ENCODE measurements around the gene KRTAP12-2. TPM values are rescaled to one million over a fixed set of nuclear protein-coding genes. Genes with fewer than 3 reads are reported as not detected.
"Not testable (repeated sequence)": the region's sequence is repeated elsewhere in the genome, so short reads cannot be mapped to it uniquely, and the experiment has no call there.

Gene KRTAP12-2
- total RNA-seq, 1 donor from 2014 or later, result not detected

- Mint-ChIP-seq H3K27ac (no peak overlapping the region), H3K36me3 (ENCODE audit: low read depth) (no peaks in the 10 kb centered on the region), H3K27me3 (peaks cover 56% of the 10 kb centered on the region), H3K9me3 (peaks cover 5% of the 10 kb centered on the region), H3K4me3 (no peak overlapping the region), H3K4me1 (no peaks in the 10 kb centered on the region)
- CTCF ChIA-PET, result no interaction called here
- intact Hi-C loops (cut with micrococcal nuclease), result no loop called here
- POLR2A ChIA-PET, result no interaction called here
- TF ChIP-seq CTCF (IDR thresholded peaks at IDR 0.05), result no peak
- ATAC-seq (ENCODE audit: low read depth) (no peak), DNase-seq (no peak)
These were observed 31.3 kb upstream of the KRTAP12-2 start for GRCh38 chr21:44697811-44698734.

- CTCF ChIA-PET; H3K27ac Mint-ChIP-seq; H3K36me3 Mint-ChIP-seq (ENCODE audit: low read depth); intact Hi-C loops (cut with micrococcal nuclease); DNase-seq; H3K4me1 Mint-ChIP-seq; ATAC-seq (ENCODE audit: low read depth); POLR2A ChIA-PET; H3K4me3 Mint-ChIP-seq: not testable (repeated sequence)
- peaks cover 12% of the 10 kb centered on the region for H3K9me3 Mint-ChIP-seq
- H3K27me3 Mint-ChIP-seq, result peaks cover 50% of the 10 kb centered on the region
These were observed 30.6 kb upstream of the KRTAP12-2 start, which contains the start of gene KRTAP10-12 for GRCh38 chr21:44697172-44697810. Gene KRTAP10-12, plus strand, starts transcription at chr21:44697172. Its CDS starts 30 bp downstream, at chr21:44697202.

GRCh38 chr21:44696572-44696971 lies 29.8 kb upstream of the KRTAP12-2 start:
- ChIA-PET POLR2A (no interaction called here), CTCF (no interaction called here)
- Mint-ChIP-seq H3K27me3 (peaks cover 45% of the 10 kb centered on the region), H3K36me3 (ENCODE audit: low read depth) (no peaks in the 10 kb centered on the region), H3K4me3 (no peak overlapping the region), H3K4me1 (no peaks in the 10 kb centered on the region), H3K27ac (no peak overlapping the region), H3K9me3 (peaks cover 15% of the 10 kb centered on the region)
- DNase-seq (no peak), ATAC-seq (ENCODE audit: low read depth) (no peak)
- no peak for TF ChIP-seq CTCF (IDR thresholded peaks at IDR 0.05)
- intact Hi-C loops (cut with micrococcal nuclease), result no loop called here

GRCh38 chr21:44695641-44696040 lies 28.9 kb upstream of the KRTAP12-2 start:
- ATAC-seq (ENCODE audit: low read depth), result no peak
- no peak for TF ChIP-seq CTCF (IDR thresholded peaks at IDR 0.05)
- H3K9me3 Mint-ChIP-seq, result peaks cover 15% of the 10 kb centered on the region
- H3K27me3 Mint-ChIP-seq, result peaks cover 42% of the 10 kb centered on the region
- CTCF ChIA-PET, result no interaction called here
- no peak overlapping the region for H3K27ac Mint-ChIP-seq
- intact Hi-C loops (cut with micrococcal nuclease), result no loop called here
- H3K4me3 Mint-ChIP-seq, result no peak overlapping the region
- H3K4me1 Mint-ChIP-seq, result no peaks in the 10 kb centered on the region
- DNase-seq, result no peak
- H3K36me3 Mint-ChIP-seq (ENCODE audit: low read depth), result no peaks in the 10 kb centered on the region
- POLR2A ChIA-PET, result no interaction called here

- DNase-seq (no peak), ATAC-seq (ENCODE audit: low read depth) (no peak)
- ChIA-PET POLR2A (no interaction called here), CTCF (no interaction called here)
- Mint-ChIP-seq H3K27ac (no peak overlapping the region), H3K4me3 (no peak overlapping the region), H3K4me1 (no peaks in the 10 kb centered on the region), H3K9me3 (peaks cover 15% of the 10 kb centered on the region), H3K36me3 (ENCODE audit: low read depth) (no peaks in the 10 kb centered on the region), H3K27me3 (peaks cover 42% of the 10 kb centered on the region)
- no peak for TF ChIP-seq CTCF (IDR thresholded peaks at IDR 0.05)
- intact Hi-C loops (cut with micrococcal nuclease), result no loop called here
These were observed 28.5 kb upstream of the KRTAP12-2 start for GRCh38 chr21:44695184-44695583.

Data from activated B cell treated with CpG ODN at 0.5 μM for 24 hours (primary cell).